HG02884 (cell line): ENCODE data around the gene TIMM17B.
"Not testable (repeated sequence)": the region's sequence is repeated elsewhere in the genome, so short reads cannot be mapped to it uniquely, and the experiment has no call there.

Experiments used
- ATAC-seq: cut with Tn5 transposase; IDR thresholded peaks from one replicate; pipeline ENCODE4 v1.9.1; 2021; ENCODE audit warnings: mild to moderate bottlenecking, moderate library complexity; ENCODE audit not compliant: unreplicated experiment

The TIMM17B gene

GRCh38 chrX:48897157-48897624 lies 377 bp downstream of the TIMM17B start:
- peak; percentile 9 for ATAC-seq

GRCh38 chrX:48896611-48897011 lies 957 bp downstream of the TIMM17B start:
- no peak for ATAC-seq

- no peak for ATAC-seq
Observed at GRCh38 chrX:48894891-48895290, 2.7 kb downstream of the TIMM17B start.

- ATAC-seq, result no peak
Observed at GRCh38 chrX:48893556-48894348, 3.8 kb downstream of the TIMM17B start.

GRCh38 chrX:48892896-48893295 lies 4.7 kb downstream of the TIMM17B start:
- ATAC-seq, result no peak

GRCh38 chrX:48891402-48892288 lies 5.9 kb downstream of the TIMM17B start:
- peak; percentile 77 for ATAC-seq

- peak; percentile 45 for ATAC-seq
Observed at GRCh38 chrX:48890934-48891401, 6.6 kb downstream of the TIMM17B start.

- no peak for ATAC-seq
Observed at GRCh38 chrX:48890296-48890925, 7.2 kb downstream of the TIMM17B start.

GRCh38 chrX:48886586-48886985 lies 11.0 kb downstream of the TIMM17B start:
- ATAC-seq, result not testable (repeated sequence)

- no peak for ATAC-seq
Observed at GRCh38 chrX:48883729-48884128, 13.8 kb downstream of the TIMM17B start.

GRCh38 chrX:48876944-48877343 lies 20.6 kb downstream of the TIMM17B start:
- ATAC-seq, result not testable (repeated sequence)

- not testable (repeated sequence) for ATAC-seq
Observed at GRCh38 chrX:48872017-48872416, 25.6 kb downstream of the TIMM17B start.

GRCh38 chrX:48864210-48864609 lies 33.4 kb downstream of the TIMM17B start:
- no peak for ATAC-seq

- ATAC-seq, result no peak
Observed at GRCh38 chrX:48854898-48855297, 42.7 kb downstream of the TIMM17B start.

- not testable (repeated sequence) for ATAC-seq
Observed at GRCh38 chrX:48854121-48854804, 43.3 kb downstream of the TIMM17B start.

GRCh38 chrX:48853494-48853893 lies 44.1 kb downstream of the TIMM17B start:
- ATAC-seq, result not testable (repeated sequence)

- ATAC-seq, result no peak
Observed at GRCh38 chrX:48852857-48853256, 44.7 kb downstream of the TIMM17B start.

- ATAC-seq, result no peak
Observed at GRCh38 chrX:48848847-48849246, 48.7 kb downstream of the TIMM17B start.
